Measurements from ENCODE around the gene ELSPBP1.

- TF ChIP-seq CTCF (conservative IDR thresholded peaks at IDR 0.05; ENCODE audit: low read depth, low read length) (no peak), EZH2 (IDR thresholded peaks at IDR 0.05; ENCODE audit: borderline replicate concordance, low read depth, low read length, poor library complexity, severe bottlenecking) (no peak)
Observed at GRCh38 chr19:48051335-48052033, 57.1 kb downstream of the ELSPBP1 start.

All from A673 (cell line).